Adrenal gland (tissue), 5 donors: ENCODE measurements around the gene ITCH.

ENCODE experiments used
- POLR2A ChIP-seq, 2 donors: fragments of 450-650 bp; IDR thresholded peaks; one replicate each; pipeline ENCODE4 v1.6.1; 2017; ENCODE audit warnings: antibody characterized with exemption in 2 of 2, mild to moderate bottlenecking in 2 of 2, moderate library complexity in 1 of 2
- TF ChIP-seq, protein P1 (sequence below), 6 experiments: fragments of 450-650 bp in 4 of 6; fragments of 200-600 bp in 2 of 6; sonication (generic) in 1 of 6; IDR thresholded peaks; 1 replicate in 5 of 6; 2 replicates in 1 of 6; pipeline versions ENCODE4 v1.5.1 to v1.8.0; 2016 to 2021; ENCODE audit warnings: antibody characterized with exemption in 6 of 6, mild to moderate bottlenecking in 2 of 6, moderate library complexity in 1 of 6
- donor health status: DM: no; HTN: no; CAD: no.

DNA sequence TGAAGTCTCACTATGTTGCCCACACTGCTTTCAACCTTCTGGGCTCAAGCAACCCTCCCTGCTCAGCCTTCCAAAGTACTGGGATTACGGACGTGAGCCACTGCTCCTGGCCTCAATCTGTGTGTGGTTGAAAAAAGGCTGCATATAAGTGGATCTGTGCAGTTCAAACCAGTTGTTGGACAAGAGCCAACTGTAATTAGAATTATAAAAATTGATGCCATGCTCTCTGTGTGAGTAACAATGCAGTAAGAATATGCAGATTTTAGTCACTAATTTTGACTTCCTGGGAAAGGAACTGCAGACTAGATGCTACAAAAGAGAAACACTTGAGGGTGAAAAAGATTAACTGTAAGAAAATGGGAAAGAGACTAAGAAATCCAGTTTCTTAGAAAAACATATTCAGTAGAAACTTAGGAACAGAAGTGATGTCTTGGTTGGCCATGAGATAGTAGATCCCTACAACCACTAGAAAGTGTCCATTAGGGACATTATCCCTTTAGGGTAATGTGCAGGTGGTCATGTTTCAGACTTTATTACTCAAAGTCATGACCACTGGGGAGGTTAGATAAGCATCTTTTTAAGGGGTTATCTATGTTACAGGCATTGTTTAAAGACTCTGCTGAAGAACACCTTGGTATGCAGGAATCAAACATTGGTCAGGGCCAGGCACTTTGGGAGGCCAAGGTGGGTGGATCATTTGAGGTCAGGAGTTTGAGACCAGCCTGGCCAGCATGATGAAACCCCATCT lies 26.3 kb downstream of the ITCH start:
- no peak for TF ChIP-seq POLR2A (IDR thresholded peaks at IDR 0.05)
- TF ChIP-seq, protein P1, sequence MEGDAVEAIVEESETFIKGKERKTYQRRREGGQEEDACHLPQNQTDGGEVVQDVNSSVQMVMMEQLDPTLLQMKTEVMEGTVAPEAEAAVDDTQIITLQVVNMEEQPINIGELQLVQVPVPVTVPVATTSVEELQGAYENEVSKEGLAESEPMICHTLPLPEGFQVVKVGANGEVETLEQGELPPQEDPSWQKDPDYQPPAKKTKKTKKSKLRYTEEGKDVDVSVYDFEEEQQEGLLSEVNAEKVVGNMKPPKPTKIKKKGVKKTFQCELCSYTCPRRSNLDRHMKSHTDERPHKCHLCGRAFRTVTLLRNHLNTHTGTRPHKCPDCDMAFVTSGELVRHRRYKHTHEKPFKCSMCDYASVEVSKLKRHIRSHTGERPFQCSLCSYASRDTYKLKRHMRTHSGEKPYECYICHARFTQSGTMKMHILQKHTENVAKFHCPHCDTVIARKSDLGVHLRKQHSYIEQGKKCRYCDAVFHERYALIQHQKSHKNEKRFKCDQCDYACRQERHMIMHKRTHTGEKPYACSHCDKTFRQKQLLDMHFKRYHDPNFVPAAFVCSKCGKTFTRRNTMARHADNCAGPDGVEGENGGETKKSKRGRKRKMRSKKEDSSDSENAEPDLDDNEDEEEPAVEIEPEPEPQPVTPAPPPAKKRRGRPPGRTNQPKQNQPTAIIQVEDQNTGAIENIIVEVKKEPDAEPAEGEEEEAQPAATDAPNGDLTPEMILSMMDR (IDR thresholded peaks at IDR 0.05), result no peak
